Glomerular visceral epithelial cell (primary cell): Measurements from ENCODE around the gene FAM186B.
"Not testable (repeated sequence)": the region's sequence is repeated elsewhere in the genome, so short reads cannot be mapped to it uniquely, and the experiment has no call there.

Experiments used
- DNase-seq: peaks from one replicate; pipeline ENCODE4 v3.0.0-alpha.2; 2016; ENCODE audit errors: extremely low spot score

Gene FAM186B

GRCh38 chr12:49633703-49634345, 28.4 kb upstream of the FAM186B start:
- no peak for DNase-seq

GRCh38 chr12:49632986-49633702, 27.7 kb upstream of the FAM186B start:
- DNase-seq: no peak

DNA sequence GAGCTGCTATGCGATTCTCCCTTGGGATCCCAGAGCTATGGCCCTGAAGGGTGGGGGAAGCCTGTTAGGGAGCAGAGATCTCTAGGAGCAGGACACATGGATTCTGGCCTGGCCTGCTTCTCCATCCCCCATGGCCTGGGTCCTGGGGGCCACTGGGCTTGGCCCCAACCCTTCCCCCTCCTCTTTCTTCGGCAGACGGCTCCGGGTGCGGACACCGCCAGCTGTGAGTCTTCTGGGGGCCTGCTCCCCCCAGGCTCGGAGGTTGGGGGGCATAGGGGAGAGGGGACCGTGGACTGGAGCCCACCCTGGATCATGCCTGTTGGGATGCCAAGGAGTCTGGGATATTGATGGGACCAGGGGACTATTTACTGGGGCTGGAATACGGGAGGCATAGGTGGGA, 27.0 kb upstream of the FAM186B start:
- DNase-seq: no peak

GRCh38 chr12:49631336-49631907, 26.0 kb upstream of the FAM186B start:
- no peak for DNase-seq

GRCh38 chr12:49627752-49628360, 22.4 kb upstream of the FAM186B start:
- DNase-seq: peak; percentile 42

DNA sequence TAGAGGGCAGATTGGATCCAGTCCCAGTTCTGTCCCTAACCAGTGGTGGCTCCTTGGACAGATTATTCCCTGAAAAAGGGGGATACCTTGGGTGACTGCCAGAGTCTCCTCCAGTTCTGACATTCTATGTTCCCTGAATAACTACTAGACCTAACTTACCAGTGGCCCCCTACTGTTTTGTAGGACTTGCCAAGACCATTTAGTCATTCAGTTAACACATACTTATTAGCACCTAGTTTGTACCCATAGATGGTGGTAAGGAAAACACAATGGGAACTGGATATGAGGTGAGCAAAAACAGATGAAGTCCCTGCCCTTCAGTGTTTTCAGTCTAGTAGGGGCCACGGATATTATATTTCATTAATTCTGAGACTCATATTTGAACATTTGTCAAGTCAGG, 21.4 kb upstream of the FAM186B start:
- no peak for DNase-seq

GRCh38 chr12:49626169-49626835, 20.9 kb upstream of the FAM186B start:
- no peak for DNase-seq

DNA sequence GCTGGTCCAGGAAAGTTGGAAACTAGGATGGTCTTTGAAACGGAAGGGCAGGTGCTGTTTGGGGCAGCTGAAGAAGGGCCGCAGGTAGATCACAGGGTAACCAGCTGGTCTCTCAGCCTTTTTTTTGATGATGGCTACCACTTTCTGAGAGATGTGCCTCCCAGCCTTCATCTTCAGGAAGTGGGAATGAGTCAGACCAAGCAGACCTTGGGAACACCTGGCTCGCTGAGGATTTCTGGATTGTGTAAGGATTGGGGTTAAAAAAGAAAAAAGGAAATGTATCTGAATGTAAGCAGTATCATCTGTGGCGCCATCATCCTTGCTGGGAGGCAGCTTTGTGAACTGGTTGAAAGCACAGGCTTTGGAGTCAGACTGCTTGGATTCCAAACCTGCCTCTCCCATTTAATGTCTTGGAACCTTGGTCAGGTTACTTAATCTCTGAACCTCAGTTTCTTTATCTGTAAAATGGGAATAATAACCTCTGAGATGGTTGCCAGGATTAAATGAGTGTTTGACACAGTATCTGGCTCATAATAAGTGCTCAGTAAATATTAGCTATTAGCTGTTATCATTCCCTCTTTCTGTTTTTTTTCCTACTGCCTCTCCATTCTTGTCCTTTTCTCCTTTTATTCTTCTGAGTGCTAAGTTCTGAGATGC, 19.6 kb upstream of the FAM186B start:
- DNase-seq: peak; percentile 79

DNA sequence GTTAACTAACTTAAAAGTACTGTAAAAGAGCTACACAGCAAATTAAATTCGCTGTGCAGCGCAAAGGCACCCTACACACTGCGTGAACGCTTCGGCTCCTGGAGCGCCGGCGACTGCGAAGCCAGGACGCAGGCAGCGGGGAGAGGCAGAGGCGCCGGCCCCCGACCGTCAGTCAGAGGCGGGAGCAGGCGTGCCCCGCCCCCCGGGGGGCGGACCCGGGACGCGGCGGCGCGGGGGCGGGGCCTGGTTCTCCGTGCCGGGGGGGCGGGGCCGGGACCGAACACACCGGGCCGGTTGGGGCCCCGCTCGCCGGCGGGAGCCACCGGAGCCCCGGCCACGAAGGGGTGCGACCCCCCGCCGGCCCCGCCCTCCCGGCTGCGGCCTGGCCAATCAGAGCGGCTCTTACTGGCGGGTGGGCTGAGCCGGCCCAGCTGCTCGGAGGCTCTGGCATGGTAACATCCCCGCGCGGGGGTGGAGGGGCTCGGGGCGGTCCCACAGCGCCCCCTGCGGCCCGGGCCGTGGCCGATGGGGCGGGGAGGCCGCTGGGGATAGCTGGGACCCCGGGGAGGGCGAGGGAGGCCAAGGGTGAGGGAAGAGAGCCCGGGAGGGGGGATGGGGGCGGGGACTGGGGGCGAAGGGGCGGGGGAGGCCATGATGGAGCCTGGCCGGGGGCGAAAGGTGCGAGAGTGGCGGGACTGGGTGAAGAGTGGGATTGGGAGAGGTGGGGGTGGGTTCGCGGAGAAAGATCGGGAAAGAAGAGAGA, 17.9 kb upstream of the FAM186B start, which contains the start of gene PRPF40B:
TSS of gene PRPF40B (plus strand) at position 420 of the 763 bp plus-strand sequence. CDS start at position 450, 30 bp downstream.
- DNase-seq: peak; percentile 82

DNA sequence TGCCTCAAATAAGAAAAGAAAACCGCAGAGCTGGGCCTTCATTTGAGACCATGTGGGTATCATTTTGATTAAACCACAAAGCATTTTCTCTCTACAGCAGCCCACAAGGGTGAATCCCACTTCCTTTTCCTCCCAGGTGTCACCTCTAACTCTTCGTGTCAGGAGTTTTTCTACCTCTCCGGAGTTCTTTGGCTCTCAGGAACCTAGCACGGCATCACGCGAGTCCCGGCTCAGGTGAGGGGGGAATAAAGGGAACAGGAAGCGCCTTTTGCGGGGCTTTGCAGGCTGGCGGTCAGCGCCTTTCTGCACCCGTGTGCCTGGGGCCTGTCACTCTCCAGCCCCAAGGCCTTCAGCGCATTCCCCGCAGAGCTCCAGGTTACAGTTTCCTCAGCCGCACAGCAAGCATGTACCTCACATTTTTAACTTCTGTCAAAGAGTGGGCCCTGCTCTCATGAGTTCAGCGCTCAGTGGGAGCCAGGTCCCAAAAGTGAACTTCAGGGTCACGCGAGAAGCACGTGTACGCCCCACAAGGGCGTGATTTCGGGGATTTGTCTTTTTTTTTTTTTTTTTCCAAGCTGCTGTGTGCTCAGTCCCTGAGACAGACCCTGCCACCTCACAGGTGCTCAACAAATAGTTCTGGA, 17.2 kb upstream of the FAM186B start:
- no peak for DNase-seq

DNA sequence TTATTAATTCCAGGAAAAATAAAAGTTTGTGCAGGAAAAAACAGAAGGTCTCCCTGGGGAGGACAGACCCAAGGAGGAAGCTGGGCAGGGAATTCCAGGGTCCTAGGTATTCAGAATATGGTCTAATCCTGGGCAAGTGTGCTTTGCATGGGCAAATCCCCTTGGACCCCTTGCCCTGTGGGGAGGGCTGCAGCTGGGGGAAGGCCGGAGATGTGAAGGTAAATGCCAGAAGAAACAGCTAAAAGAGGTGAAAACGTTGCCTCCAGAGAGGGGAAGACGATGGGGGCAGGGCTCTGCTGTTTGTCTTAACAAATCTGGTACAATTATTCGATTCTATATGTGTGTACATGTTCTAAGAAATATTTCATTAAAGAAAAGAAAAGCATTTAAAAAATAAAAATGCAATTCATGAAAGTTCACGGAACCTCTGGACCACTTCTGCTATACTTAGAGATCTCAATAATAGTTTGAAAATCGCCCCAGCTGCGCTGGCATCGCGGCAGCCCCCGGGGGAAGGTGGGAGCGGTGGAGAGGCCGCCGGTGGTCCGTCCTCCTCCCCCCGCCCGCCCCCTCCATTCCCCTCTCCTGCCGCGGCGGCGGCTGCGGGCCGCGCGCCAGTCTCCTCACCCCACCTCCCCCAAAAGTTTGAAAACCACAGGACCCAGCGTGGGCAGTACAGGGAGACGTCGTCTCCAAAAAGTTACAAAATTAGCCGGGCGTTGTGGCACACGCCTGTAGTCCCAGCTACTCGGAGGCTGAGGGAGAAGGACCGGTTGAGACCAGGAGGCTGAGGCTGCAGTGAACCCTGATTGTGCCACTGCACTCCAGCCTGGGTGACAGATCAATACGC, 16.4 kb upstream of the FAM186B start:
- no peak for DNase-seq

DNA sequence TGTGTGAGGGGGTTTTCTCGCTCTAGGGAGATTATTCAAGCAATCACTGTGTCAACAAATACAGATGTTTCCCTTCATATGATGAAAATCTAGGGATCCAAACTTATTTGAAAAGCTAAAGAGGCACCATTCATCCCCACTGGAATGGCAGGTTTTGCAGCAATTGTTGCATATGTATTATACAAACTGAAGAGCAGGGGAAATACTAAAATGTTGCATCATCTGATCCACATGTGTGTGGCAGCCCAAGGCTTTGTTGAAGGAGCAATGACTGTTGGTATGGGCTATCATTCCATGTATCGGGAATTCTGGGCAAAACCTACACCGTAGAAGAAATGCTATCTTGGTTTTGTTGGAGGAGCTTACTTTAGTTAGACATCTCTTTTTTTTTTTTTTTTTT, 13.8 kb upstream of the FAM186B start:
- DNase-seq: no peak

GRCh38 chr12:49618576-49618975, 13.1 kb upstream of the FAM186B start:
- no peak for DNase-seq

- DNase-seq: no peak
These were observed 11.2 kb upstream of the FAM186B start for GRCh38 chr12:49616533-49617219.

GRCh38 chr12:49615725-49616124, 10.3 kb upstream of the FAM186B start:
- no peak for DNase-seq

- no peak for DNase-seq
These were observed 6.8 kb upstream of the FAM186B start for GRCh38 chr12:49612210-49612609.

GRCh38 chr12:49610785-49611184, 5.3 kb upstream of the FAM186B start:
- DNase-seq: not testable (repeated sequence)

DNA sequence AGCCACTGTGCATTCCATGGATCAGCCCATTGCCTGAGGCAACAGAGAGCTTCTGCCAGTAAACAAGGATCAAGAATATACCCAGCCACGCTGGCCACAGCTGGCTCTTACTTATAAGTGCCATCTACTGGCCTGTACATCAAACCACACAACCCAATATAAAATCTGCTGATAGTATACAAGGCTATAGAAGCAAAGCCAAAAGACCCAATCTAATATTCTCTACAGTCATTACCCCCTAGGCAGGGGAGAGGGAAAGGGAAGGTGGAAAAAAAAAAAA, 4.4 kb upstream of the FAM186B start:
- DNase-seq: no peak
